Lower lobe of right lung (tissue), 2 donors: ENCODE measurements around the gene IRAG1. TPM values are rescaled to one million over a fixed set of nuclear protein-coding genes. Genes with fewer than 3 reads are reported as not detected.
A peak's percentile ranks its signal among the peaks of the same experiment; 100 is the strongest.

Source experiments
- ATAC-seq, 2 donors: fragments of 200-7000 bp; cut with Tn5 transposase; one replicate each; pipeline ENCODE4 v1.9.1; 2020 to 2022; ENCODE audit warnings: mild to moderate bottlenecking in 2 of 2, moderate library complexity in 2 of 2
- DNase-seq: peaks from one replicate; pipeline ENCODE4 v3.0.0-alpha.2; 2020
- H3K27ac ChIP-seq: fragments of 200-600 bp; one replicate; pipeline ENCODE4 v1.8.0; 2022
- H3K27me3 ChIP-seq: fragments of 200-600 bp; one replicate; pipeline ENCODE4 v1.8.0; 2022; ENCODE audit warnings: low read depth
- H3K36me3 ChIP-seq: fragments of 200-600 bp; one replicate; pipeline ENCODE4 v1.8.0; 2022; ENCODE audit warnings: mild to moderate bottlenecking
- H3K4me1 ChIP-seq: fragments of 200-600 bp; one replicate; pipeline ENCODE4 v1.8.0; 2022
- H3K4me3 ChIP-seq: fragments of 200-600 bp; one replicate; pipeline ENCODE4 v1.8.0; 2022; ENCODE audit warnings: mild to moderate bottlenecking
- H3K9me3 ChIP-seq: fragments of 200-600 bp; one replicate; pipeline ENCODE4 v1.8.0; 2022
- CTCF ChIP-seq: fragments of 200-600 bp; IDR thresholded peaks from one replicate; pipeline ENCODE4 v1.8.0; 2022; ENCODE audit warnings: antibody characterized with exemption, mild to moderate bottlenecking
- intact Hi-C: fragments of 100-400 bp; cut with DNase I; formaldehyde crosslinking; loops from one replicate; pipeline ENCODE4 v1.11.0; 2022
- total RNA-seq: library from RNA; stranded (reverse); fragmentation: NEBNext Ultra II Directional; extraction: Animal tissue kit (Norgen Biotek cat#: 25700); gene quantifications from one replicate; pipeline ENCODE4 v1.2.1, GENCODE V29; 2021
- donor health status: DM: no; HTN: yes; CAD: no; lungs with severe emphysema.

The IRAG1 gene
- total RNA-seq, 1 donor from 2014 or later: 12.9 TPM

GRCh38 chr11:10663990-10664389, 29.6 kb downstream of the IRAG1 start:
- Histone ChIP-seq H3K4me3 (no peak overlapping the region), H3K27me3 (no peaks in the 10 kb centered on the region), H3K9me3 (no peaks in the 10 kb centered on the region), H3K4me1 (peaks cover 53% of the 10 kb centered on the region), H3K27ac (no peak overlapping the region), H3K36me3 (no peaks in the 10 kb centered on the region)
- no peak for TF ChIP-seq CTCF
- ATAC-seq: no peak
- intact Hi-C loops: no loop called here
- no peak for DNase-seq

- Histone ChIP-seq H3K9me3 (no peaks in the 10 kb centered on the region), H3K36me3 (no peaks in the 10 kb centered on the region), H3K4me1 (peaks cover 54% of the 10 kb centered on the region), H3K27me3 (no peaks in the 10 kb centered on the region), H3K4me3 (no peak overlapping the region), H3K27ac (no peak overlapping the region)
- DNase-seq (no peak), ATAC-seq (no peak)
- TF ChIP-seq CTCF: no peak
- intact Hi-C loops: no loop called here
Measured at GRCh38 chr11:10663365-10663764, 30.2 kb downstream of the IRAG1 start.

GRCh38 chr11:10660323-10660722, 33.2 kb downstream of the IRAG1 start:
- no peak overlapping the region for H3K4me3 ChIP-seq
- ATAC-seq: no peak
- intact Hi-C loops: no loop called here
- no peaks in the 10 kb centered on the region for H3K27me3 ChIP-seq
- peaks cover 56% of the 10 kb centered on the region for H3K4me1 ChIP-seq
- no peak for TF ChIP-seq CTCF
- DNase-seq: no peak
- no peaks in the 10 kb centered on the region for H3K9me3 ChIP-seq
- no peaks in the 10 kb centered on the region for H3K36me3 ChIP-seq
- H3K27ac ChIP-seq: peak overlapping the region; percentile 79

GRCh38 chr11:10659339-10660216, 34.0 kb downstream of the IRAG1 start:
- Histone ChIP-seq H3K9me3 (no peaks in the 10 kb centered on the region), H3K27ac (peak overlapping the region; percentile 79), H3K4me3 (no peak overlapping the region), H3K4me1 (peaks cover 61% of the 10 kb centered on the region), H3K27me3 (no peaks in the 10 kb centered on the region), H3K36me3 (no peaks in the 10 kb centered on the region)
- peak; percentile 89 to 94 for ATAC-seq
- no peak for DNase-seq
- intact Hi-C loops: no loop called here
- TF ChIP-seq CTCF: no peak

- no peaks in the 10 kb centered on the region for H3K27me3 ChIP-seq
- no peaks in the 10 kb centered on the region for H3K9me3 ChIP-seq
- DNase-seq (no peak), ATAC-seq (peak; percentile 20 to 26)
- peaks cover 69% of the 10 kb centered on the region for H3K4me1 ChIP-seq
- intact Hi-C loops: no loop called here
- no peak for TF ChIP-seq CTCF
- peak overlapping the region; percentile 79 for H3K27ac ChIP-seq
- no peaks in the 10 kb centered on the region for H3K36me3 ChIP-seq
- H3K4me3 ChIP-seq: no peak overlapping the region
Measured at GRCh38 chr11:10658621-10659338, 34.8 kb downstream of the IRAG1 start.
